HG03175 (cell line): ENCODE measurements around the gene SLC9A6.
A peak's percentile ranks its signal among the peaks of the same experiment; 100 is the strongest.

Experiments used
- ATAC-seq: cut with Tn5 transposase; IDR thresholded peaks from one replicate; pipeline ENCODE4 v1.9.1; 2021; ENCODE audit warnings: mild to moderate bottlenecking, moderate library complexity; ENCODE audit not compliant: unreplicated experiment

The SLC9A6 gene

GRCh38 chrX:135985157-135985972 is at the start of gene SLC9A6:
Gene SLC9A6, plus strand, starts transcription at chrX:135985435. Its CDS starts 224 bp downstream, at chrX:135985659.
- ATAC-seq = peak; percentile 95

- ATAC-seq = no peak
Observed at GRCh38 chrX:135944486-135944885, 40.7 kb upstream of the SLC9A6 start.

- ATAC-seq = no peak
Observed at GRCh38 chrX:135951291-135951690, 33.9 kb upstream of the SLC9A6 start.

- ATAC-seq = peak; percentile 49
Observed at GRCh38 chrX:135973025-135973547, 12.1 kb upstream of the SLC9A6 start.

- peak; percentile 86 for ATAC-seq
Observed at GRCh38 chrX:135973548-135974278, 11.5 kb upstream of the SLC9A6 start, which contains the start of gene MMGT1. Gene MMGT1, minus strand, starts transcription at chrX:135973988. Its CDS starts 313 bp downstream, at chrX:135973675.

GRCh38 chrX:135974279-135974856 is 10.9 kb upstream of the SLC9A6 start:
- no peak for ATAC-seq

GRCh38 chrX:135975421-135975820 is 9.8 kb upstream of the SLC9A6 start:
- ATAC-seq = no peak

- no peak for ATAC-seq
Observed at GRCh38 chrX:135977611-135978010, 7.6 kb upstream of the SLC9A6 start.

- ATAC-seq = no peak
Observed at GRCh38 chrX:135981010-135981409, 4.2 kb upstream of the SLC9A6 start.

- no peak for ATAC-seq
Observed at GRCh38 chrX:135981668-135982067, 3.6 kb upstream of the SLC9A6 start.

GRCh38 chrX:135982860-135983259 is 2.4 kb upstream of the SLC9A6 start:
- ATAC-seq = no peak

GRCh38 chrX:135984256-135984655 is 979 bp upstream of the SLC9A6 start:
- no peak for ATAC-seq

- peak; percentile 5 for ATAC-seq
Observed at GRCh38 chrX:135984791-135985156, 461 bp upstream of the SLC9A6 start.

GRCh38 chrX:135985973-135986310 is 707 bp downstream of the SLC9A6 start:
- no peak for ATAC-seq

- ATAC-seq = no peak
Observed at GRCh38 chrX:135988245-135988644, 3.0 kb downstream of the SLC9A6 start.

- ATAC-seq = no peak
Observed at GRCh38 chrX:136015016-136015415, 29.8 kb downstream of the SLC9A6 start.

GRCh38 chrX:136016881-136017280 is 31.6 kb downstream of the SLC9A6 start:
- ATAC-seq = no peak

GRCh38 chrX:136019226-136019625 is 34.0 kb downstream of the SLC9A6 start:
- ATAC-seq = no peak

GRCh38 chrX:136021160-136021559 is 35.9 kb downstream of the SLC9A6 start:
- ATAC-seq = peak; percentile 74

GRCh38 chrX:136021903-136022302 is 36.7 kb downstream of the SLC9A6 start:
- peak; percentile 51 for ATAC-seq

GRCh38 chrX:136025091-136025490 is 39.9 kb downstream of the SLC9A6 start:
- no peak for ATAC-seq
